RWPE2 (cell line): ENCODE measurements around the gene FXYD6.

Experiments
- ATAC-seq: fragments of 200-7000 bp; cut with Tn5 transposase; 3 replicates; pipeline ENCODE4 v1.9.1; 2021; ENCODE audit warnings: low read depth
- DNase-seq: peaks from one replicate; pipeline ENCODE4 v3.0.0-alpha.2; 2020; ENCODE audit warnings: low spot score
- H3K27ac ChIP-seq: fragments of 450-650 bp; 2 replicates; pipeline ENCODE4 v1.5.1; 2017; ENCODE audit warnings: mild to moderate bottlenecking; ENCODE audit not compliant: poor library complexity, severe bottlenecking
- H3K27me3 ChIP-seq: fragments of 250-450 bp; sonication (Bioruptor Pico); 2 replicates; pipeline ENCODE4 v1.5.1; 2021; ENCODE audit warnings: mild to moderate bottlenecking, moderate library complexity; ENCODE audit not compliant: insufficient read depth, poor library complexity, severe bottlenecking
- H3K36me3 ChIP-seq: fragments of 250-450 bp; sonication (Bioruptor Pico); 2 replicates; pipeline ENCODE4 v1.5.1; 2020; ENCODE audit warnings: low read depth, mild to moderate bottlenecking, moderate library complexity
- H3K4me1 ChIP-seq: fragments of 250-450 bp; sonication (Bioruptor Pico); 2 replicates; pipeline ENCODE4 v1.5.1; 2021; ENCODE audit warnings: mild to moderate bottlenecking, moderate library complexity; ENCODE audit not compliant: insufficient read depth, poor library complexity, severe bottlenecking
- H3K4me3 ChIP-seq: fragments of 250-450 bp; sonication (Bioruptor Pico); 2 replicates; pipeline ENCODE4 v1.5.1; 2021; ENCODE audit warnings: mild to moderate bottlenecking, moderate library complexity; ENCODE audit not compliant: severe bottlenecking
- H3K9me3 ChIP-seq: fragments of 250-450 bp; sonication (Bioruptor Pico); 2 replicates; pipeline ENCODE4 v1.5.1; 2021; ENCODE audit warnings: mild to moderate bottlenecking, moderate library complexity; ENCODE audit not compliant: severe bottlenecking
- CTCF ChIP-seq: fragments of 450-650 bp; IDR thresholded peaks from one replicate; pipeline ENCODE4 v1.5.1; 2017; ENCODE audit warnings: mild to moderate bottlenecking, moderate library complexity; ENCODE audit not compliant: poor library complexity, severe bottlenecking

Gene FXYD6

GRCh38 chr11:117837070-117837776 lies 39.2 kb downstream of the FXYD6 start:
- DNase-seq: no peak
- Histone ChIP-seq H3K4me3 (no peak overlapping the region), H3K27me3 (no peaks in the 10 kb centered on the region), H3K9me3 (no peaks in the 10 kb centered on the region), H3K4me1 (no peaks in the 10 kb centered on the region), H3K36me3 (no peaks in the 10 kb centered on the region), H3K27ac (no peak overlapping the region)
- no peak for TF ChIP-seq CTCF
- no peak for ATAC-seq

DNA sequence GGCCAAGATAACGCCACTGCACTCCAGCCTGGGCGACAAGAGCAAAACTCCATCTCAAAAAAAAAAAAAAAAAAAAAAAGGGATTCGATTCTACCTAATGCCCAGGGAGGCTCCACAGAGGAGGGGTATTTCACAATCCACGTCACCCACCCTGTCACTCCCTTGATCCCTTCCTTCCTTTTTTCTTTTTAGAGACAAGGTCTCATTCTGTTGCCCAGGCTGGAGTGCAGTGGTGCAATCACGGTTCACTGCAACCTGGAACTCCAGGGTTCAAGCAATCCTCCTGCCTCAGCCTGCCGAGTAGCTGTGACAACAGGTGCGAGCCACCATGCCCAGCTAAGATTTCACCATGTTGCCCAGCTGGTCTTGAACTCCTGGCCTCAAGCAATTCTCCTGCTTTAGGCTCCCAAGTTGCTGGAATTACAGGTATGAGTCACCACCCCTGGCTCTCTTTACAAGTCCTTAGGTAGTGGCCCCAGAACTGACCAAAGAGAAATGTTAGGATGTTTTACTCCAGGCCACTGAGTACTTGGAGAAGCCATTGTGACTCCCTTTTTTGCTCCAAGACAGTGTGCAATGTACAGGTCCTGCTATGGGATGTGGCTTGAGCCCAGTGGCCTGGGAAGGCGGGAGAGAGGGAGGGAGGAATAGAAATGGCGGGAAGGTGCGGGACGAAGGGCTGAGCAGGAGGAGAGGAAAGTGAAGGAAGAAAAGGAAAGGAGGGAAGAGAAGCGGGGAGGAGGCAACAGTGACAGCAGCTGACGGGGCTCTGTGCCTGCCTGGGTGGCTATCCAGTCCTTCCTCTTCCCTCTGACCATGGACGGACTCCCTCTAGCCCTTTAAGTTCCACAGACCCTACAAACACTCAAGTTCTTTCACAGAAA lies 40.1 kb downstream of the FXYD6 start:
- no peak for ATAC-seq
- H3K4me1 ChIP-seq: no peaks in the 10 kb centered on the region
- no peak overlapping the region for H3K4me3 ChIP-seq
- no peak for DNase-seq
- H3K36me3 ChIP-seq: no peaks in the 10 kb centered on the region
- TF ChIP-seq CTCF: no peak
- H3K9me3 ChIP-seq: no peaks in the 10 kb centered on the region
- no peak overlapping the region for H3K27ac ChIP-seq
- H3K27me3 ChIP-seq: no peaks in the 10 kb centered on the region

GRCh38 chr11:117835576-117835975 lies 40.9 kb downstream of the FXYD6 start:
- ATAC-seq (no peak), DNase-seq (no peak)
- no peak for TF ChIP-seq CTCF
- Histone ChIP-seq H3K36me3 (no peaks in the 10 kb centered on the region), H3K4me1 (no peaks in the 10 kb centered on the region), H3K27ac (no peak overlapping the region), H3K9me3 (no peaks in the 10 kb centered on the region), H3K4me3 (no peak overlapping the region), H3K27me3 (no peaks in the 10 kb centered on the region)

- ATAC-seq: no peak
Observed at GRCh38 chr11:117834838-117835443, 41.5 kb downstream of the FXYD6 start.

More at GRCh38 chr11:117834838-117835443, 41.5 kb downstream of the FXYD6 start:
- TF ChIP-seq CTCF: no peak
- Histone ChIP-seq H3K27ac (no peak overlapping the region), H3K4me3 (no peak overlapping the region), H3K4me1 (no peaks in the 10 kb centered on the region), H3K9me3 (no peaks in the 10 kb centered on the region), H3K36me3 (no peaks in the 10 kb centered on the region), H3K27me3 (no peaks in the 10 kb centered on the region)
- no peak for DNase-seq
